ENCODE data around the gene ITGAX.

- TF ChIP-seq, protein P1, sequence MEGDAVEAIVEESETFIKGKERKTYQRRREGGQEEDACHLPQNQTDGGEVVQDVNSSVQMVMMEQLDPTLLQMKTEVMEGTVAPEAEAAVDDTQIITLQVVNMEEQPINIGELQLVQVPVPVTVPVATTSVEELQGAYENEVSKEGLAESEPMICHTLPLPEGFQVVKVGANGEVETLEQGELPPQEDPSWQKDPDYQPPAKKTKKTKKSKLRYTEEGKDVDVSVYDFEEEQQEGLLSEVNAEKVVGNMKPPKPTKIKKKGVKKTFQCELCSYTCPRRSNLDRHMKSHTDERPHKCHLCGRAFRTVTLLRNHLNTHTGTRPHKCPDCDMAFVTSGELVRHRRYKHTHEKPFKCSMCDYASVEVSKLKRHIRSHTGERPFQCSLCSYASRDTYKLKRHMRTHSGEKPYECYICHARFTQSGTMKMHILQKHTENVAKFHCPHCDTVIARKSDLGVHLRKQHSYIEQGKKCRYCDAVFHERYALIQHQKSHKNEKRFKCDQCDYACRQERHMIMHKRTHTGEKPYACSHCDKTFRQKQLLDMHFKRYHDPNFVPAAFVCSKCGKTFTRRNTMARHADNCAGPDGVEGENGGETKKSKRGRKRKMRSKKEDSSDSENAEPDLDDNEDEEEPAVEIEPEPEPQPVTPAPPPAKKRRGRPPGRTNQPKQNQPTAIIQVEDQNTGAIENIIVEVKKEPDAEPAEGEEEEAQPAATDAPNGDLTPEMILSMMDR (IDR thresholded peaks at IDR 0.05): no peak
- no peak for TF ChIP-seq POLR2A (IDR thresholded peaks at IDR 0.05)
Measured at GRCh38 chr16:31390504-31391041, 35.6 kb downstream of the ITGAX start.

All from lower leg skin (tissue), 3 donors.